GM21447 (cell line): ENCODE data around the gene BPIFB3.
"Not testable (repeated sequence)": the region's sequence is repeated elsewhere in the genome, so short reads cannot be mapped to it uniquely, and the experiment has no call there.

ENCODE experiments used
- ATAC-seq: cut with Tn5 transposase; IDR thresholded peaks from one replicate; pipeline ENCODE4 v1.9.1; 2021; ENCODE audit not compliant: unreplicated experiment

Gene BPIFB3

GRCh38 chr20:33027769-33028751 lies 25.6 kb upstream of the BPIFB3 start:
- ATAC-seq: no peak

- no peak for ATAC-seq
Measured at GRCh38 chr20:33028875-33029274, 24.8 kb upstream of the BPIFB3 start.

- no peak for ATAC-seq
Measured at GRCh38 chr20:33030076-33030475, 23.6 kb upstream of the BPIFB3 start.

GRCh38 chr20:33030569-33030968 lies 23.1 kb upstream of the BPIFB3 start:
- no peak for ATAC-seq

GRCh38 chr20:33031531-33031930 lies 22.2 kb upstream of the BPIFB3 start, which contains the start of gene BPIFB6:
Gene BPIFB6, plus strand, starts transcription at chr20:33031648. Its CDS starts 0 bp downstream, at chr20:33031648.
- ATAC-seq: no peak

- no peak for ATAC-seq
Measured at GRCh38 chr20:33032555-33032954, 21.1 kb upstream of the BPIFB3 start.

- ATAC-seq: no peak
Measured at GRCh38 chr20:33033381-33033780, 20.3 kb upstream of the BPIFB3 start.

- no peak for ATAC-seq
Measured at GRCh38 chr20:33034115-33034514, 19.6 kb upstream of the BPIFB3 start.

- no peak for ATAC-seq
Measured at GRCh38 chr20:33034901-33035492, 18.7 kb upstream of the BPIFB3 start.

GRCh38 chr20:33037456-33037855 lies 16.2 kb upstream of the BPIFB3 start:
- ATAC-seq: no peak

GRCh38 chr20:33038243-33038642 lies 15.5 kb upstream of the BPIFB3 start:
- no peak for ATAC-seq

GRCh38 chr20:33042430-33042829 lies 11.3 kb upstream of the BPIFB3 start:
- no peak for ATAC-seq

GRCh38 chr20:33042983-33043730 lies 10.5 kb upstream of the BPIFB3 start:
- ATAC-seq: no peak

- ATAC-seq: no peak
Measured at GRCh38 chr20:33043731-33044181, 9.9 kb upstream of the BPIFB3 start.

- not testable (repeated sequence) for ATAC-seq
Measured at GRCh38 chr20:33045129-33045721, 8.5 kb upstream of the BPIFB3 start.

GRCh38 chr20:33046412-33046811 lies 7.3 kb upstream of the BPIFB3 start:
- ATAC-seq: no peak

- no peak for ATAC-seq
Measured at GRCh38 chr20:33051333-33051732, 2.4 kb upstream of the BPIFB3 start.

- ATAC-seq: no peak
Measured at GRCh38 chr20:33054381-33054780, 678 bp downstream of the BPIFB3 start.

- ATAC-seq: no peak
Measured at GRCh38 chr20:33054791-33055190, 1.1 kb downstream of the BPIFB3 start.

- ATAC-seq: no peak
Measured at GRCh38 chr20:33059136-33059535, 5.4 kb downstream of the BPIFB3 start.
